HG02763 (cell line): Measurements from ENCODE around the gene TBCA.
A peak's percentile ranks its signal among the peaks of the same experiment; 100 is the strongest.

Source experiments
- ATAC-seq: cut with Tn5 transposase; IDR thresholded peaks from one replicate; pipeline ENCODE4 v1.9.1; 2021; ENCODE audit warnings: mild to moderate bottlenecking, moderate library complexity; ENCODE audit not compliant: unreplicated experiment

TBCA gene

GRCh38 chr5:77775790-77776553 is at the start of gene TBCA:
Gene TBCA (minus strand): TSS chr5:77776339. CDS start chr5:77776257, 82 bp downstream.
- ATAC-seq = peak; percentile 93

GRCh38 chr5:77824981-77825380 is 48.8 kb upstream of the TBCA start:
- no peak for ATAC-seq

- ATAC-seq = no peak
These were observed 40.5 kb upstream of the TBCA start for GRCh38 chr5:77816686-77817085.

GRCh38 chr5:77812926-77813589 is 36.9 kb upstream of the TBCA start:
- no peak for ATAC-seq

GRCh38 chr5:77806213-77806843 is 30.2 kb upstream of the TBCA start:
- ATAC-seq = no peak

GRCh38 chr5:77798456-77798855 is 22.3 kb upstream of the TBCA start:
- ATAC-seq = no peak

- no peak for ATAC-seq
These were observed 21.0 kb upstream of the TBCA start for GRCh38 chr5:77797136-77797535.

GRCh38 chr5:77795846-77796245 is 19.7 kb upstream of the TBCA start:
- ATAC-seq = no peak

- no peak for ATAC-seq
These were observed 19.1 kb upstream of the TBCA start for GRCh38 chr5:77795268-77795667.

GRCh38 chr5:77791926-77792325 is 15.8 kb upstream of the TBCA start:
- ATAC-seq = no peak

GRCh38 chr5:77791356-77791755 is 15.2 kb upstream of the TBCA start:
- ATAC-seq = no peak

GRCh38 chr5:77785229-77785628 is 9.1 kb upstream of the TBCA start:
- no peak for ATAC-seq

- no peak for ATAC-seq
These were observed 8.6 kb upstream of the TBCA start for GRCh38 chr5:77784735-77785134.

GRCh38 chr5:77781076-77781475 is 4.9 kb upstream of the TBCA start:
- no peak for ATAC-seq

- ATAC-seq = no peak
These were observed 2.8 kb upstream of the TBCA start for GRCh38 chr5:77778881-77779438.

GRCh38 chr5:77778398-77778797 is 2.3 kb upstream of the TBCA start:
- no peak for ATAC-seq

GRCh38 chr5:77777911-77778310 is 1.8 kb upstream of the TBCA start:
- ATAC-seq = no peak

GRCh38 chr5:77777281-77777892 is 1.2 kb upstream of the TBCA start:
- ATAC-seq = no peak

GRCh38 chr5:77776554-77777206 is 541 bp upstream of the TBCA start:
- ATAC-seq = no peak

- no peak for ATAC-seq
These were observed 954 bp downstream of the TBCA start for GRCh38 chr5:77774981-77775789.
